SK-N-SH treated with all-trans-retinoic acid at 6 μM for 48 hours (cell line): ENCODE data around the gene TADA2A.
A peak's percentile ranks its signal among the peaks of the same experiment; 100 is the strongest.

Source experiments
- ATAC-seq: fragments of 200-7000 bp; cut with Tn5 transposase; 3 replicates; pipeline ENCODE4 v1.9.1; 2020; ENCODE audit warnings: mild to moderate bottlenecking, moderate library complexity
- ARNTL ChIP-seq: fragments of 450-650 bp; formaldehyde crosslinking; IDR thresholded peaks from 2 replicates; pipeline ENCODE4 v1.5.0; 2020; ENCODE audit warnings: low read depth, mild to moderate bottlenecking, moderate library complexity, borderline replicate concordance
- BACH2 ChIP-seq: fragments of 250-450 bp; sonication (Bioruptor Pico); IDR thresholded peaks from 2 replicates; pipeline ENCODE4 v1.9.0; 2021; ENCODE audit warnings: mild to moderate bottlenecking, borderline replicate concordance
- CSDC2 ChIP-seq: fragments of 250-450 bp; sonication (Bioruptor Pico); IDR thresholded peaks from 2 replicates; pipeline ENCODE4 v1.5.0; 2020; ENCODE audit warnings: mild to moderate bottlenecking, moderate library complexity
- CSRNP3 ChIP-seq: fragments of 250-450 bp; sonication (Bioruptor Pico); IDR thresholded peaks from 2 replicates; pipeline ENCODE4 v1.5.1; 2021; ENCODE audit warnings: mild to moderate bottlenecking, moderate library complexity
- GLIS3 ChIP-seq: fragments of 250-450 bp; sonication (Bioruptor Pico); IDR thresholded peaks from 2 replicates; pipeline ENCODE4 v1.5.0; 2020; ENCODE audit warnings: mild to moderate bottlenecking, moderate library complexity
- ISL1 ChIP-seq: fragments of 250-450 bp; sonication (Bioruptor Pico); IDR thresholded peaks from 2 replicates; pipeline ENCODE4 v2.1.2; 2022; ENCODE audit warnings: mild to moderate bottlenecking, moderate library complexity
- OSR1 ChIP-seq: fragments of 250-450 bp; sonication (Bioruptor Pico); IDR thresholded peaks from 2 replicates; pipeline ENCODE4 v1.8.0; 2022; ENCODE audit warnings: moderate library complexity, mild to moderate bottlenecking, inconsistent platforms
- PATZ1 ChIP-seq: fragments of 250-450 bp; sonication (Bioruptor Pico); IDR thresholded peaks from 2 replicates; pipeline ENCODE4 v1.8.0; 2020; ENCODE audit warnings: mild to moderate bottlenecking, moderate library complexity, borderline replicate concordance
- POU6F1 ChIP-seq: fragments of 250-450 bp; sonication (Bioruptor Pico); IDR thresholded peaks from 2 replicates; pipeline ENCODE4 v1.8.0; 2021; ENCODE audit warnings: low read depth, mild to moderate bottlenecking, moderate library complexity, borderline replicate concordance
- PPARA ChIP-seq: fragments of 250-450 bp; sonication (Bioruptor Pico); IDR thresholded peaks from 2 replicates; pipeline ENCODE4 v1.5.0; 2020; ENCODE audit warnings: mild to moderate bottlenecking, borderline replicate concordance
- RARB ChIP-seq: fragments of 250-450 bp; sonication (Bioruptor Pico); IDR thresholded peaks from 2 replicates; pipeline ENCODE4 v1.8.0; 2021; ENCODE audit warnings: mild to moderate bottlenecking, moderate library complexity
- TCF4 ChIP-seq: fragments of 250-450 bp; sonication (Bioruptor Pico); IDR thresholded peaks from 2 replicates; pipeline ENCODE4 v1.8.0; 2021; ENCODE audit warnings: mild to moderate bottlenecking, moderate library complexity, borderline replicate concordance
- TOX ChIP-seq: fragments of 250-450 bp; sonication (Bioruptor Pico); IDR thresholded peaks from 2 replicates; pipeline ENCODE4 v1.8.0; 2021; ENCODE audit warnings: mild to moderate bottlenecking, moderate library complexity, borderline replicate concordance
- TSHZ2 ChIP-seq: fragments of 250-450 bp; sonication (Bioruptor Pico); IDR thresholded peaks from 2 replicates; pipeline ENCODE4 v1.5.0; 2020; ENCODE audit warnings: mild to moderate bottlenecking, moderate library complexity
- ZC3H10 ChIP-seq: fragments of 250-450 bp; sonication (Bioruptor Pico); IDR thresholded peaks from 2 replicates; pipeline ENCODE4 v1.5.1; 2021; ENCODE audit warnings: mild to moderate bottlenecking, moderate library complexity
- ZFP3 ChIP-seq: fragments of 250-450 bp; sonication (Bioruptor Pico); IDR thresholded peaks from 2 replicates; pipeline ENCODE4 v1.5.0; 2020; ENCODE audit warnings: mild to moderate bottlenecking, moderate library complexity
- ZFP30 ChIP-seq: fragments of 450-650 bp; formaldehyde crosslinking; IDR thresholded peaks from 2 replicates; pipeline ENCODE4 v1.5.0; 2022; ENCODE audit warnings: mild to moderate bottlenecking, moderate library complexity
- ZNF70 ChIP-seq: fragments of 450-650 bp; formaldehyde crosslinking; IDR thresholded peaks from 2 replicates; pipeline ENCODE4 v1.5.0; 2020; ENCODE audit warnings: mild to moderate bottlenecking, moderate library complexity
- ZNF8 ChIP-seq: fragments of 450-650 bp; formaldehyde crosslinking; IDR thresholded peaks from 2 replicates; pipeline ENCODE4 v1.5.0; 2020; ENCODE audit warnings: mild to moderate bottlenecking, moderate library complexity

Gene TADA2A

GRCh38 chr17:37490022-37490587 is 83.4 kb downstream of the TADA2A start:
- no peak for TF ChIP-seq ZNF8 (CRISPR knock-in tag)
- no peak for TF ChIP-seq CSRNP3 (CRISPR knock-in tag)
- no peak for TF ChIP-seq ISL1 (CRISPR knock-in tag)
- no peak for TF ChIP-seq PPARA
- TF ChIP-seq TSHZ2 (CRISPR knock-in tag), result no peak
- no peak for TF ChIP-seq CSDC2
- no peak for TF ChIP-seq PATZ1
- no peak for TF ChIP-seq ZC3H10 (CRISPR knock-in tag)
- no peak for TF ChIP-seq OSR1
- no peak for TF ChIP-seq POU6F1 (CRISPR knock-in tag)
- TF ChIP-seq GLIS3, result no peak
- no peak for TF ChIP-seq ZNF70 (CRISPR knock-in tag)
- no peak for TF ChIP-seq ZFP3 (CRISPR knock-in tag)
- peak; percentile 15 for ATAC-seq

GRCh38 chr17:37490638-37491614 is 84.2 kb downstream of the TADA2A start:
- TF ChIP-seq RARB (CRISPR knock-in tag), result no peak
- no peak for TF ChIP-seq GLIS3
- no peak for TF ChIP-seq ARNTL (CRISPR knock-in tag)
- no peak for TF ChIP-seq CSRNP3 (CRISPR knock-in tag)
- TF ChIP-seq ZC3H10 (CRISPR knock-in tag), result no peak
- 0 out of 2 replicates have a peak, but pooled peaks have one; percentile 15 for TF ChIP-seq ISL1 (CRISPR knock-in tag)
- TF ChIP-seq, all 23 proteins: peak for 1
- ATAC-seq, result peak; percentile 68

- TF ChIP-seq ZNF70 (CRISPR knock-in tag), result no peak
- no peak for TF ChIP-seq ZFP3 (CRISPR knock-in tag)
- no peak for TF ChIP-seq TOX (CRISPR knock-in tag)
- TF ChIP-seq BACH2, result no peak
- no peak for TF ChIP-seq GLIS3
- no peak for TF ChIP-seq TSHZ2 (CRISPR knock-in tag)
- TF ChIP-seq ZFP30 (CRISPR knock-in tag), result no peak
- no peak for TF ChIP-seq ISL1 (CRISPR knock-in tag)
- TF ChIP-seq TCF4 (CRISPR knock-in tag), result no peak
- no peak for TF ChIP-seq CSRNP3 (CRISPR knock-in tag)
- TF ChIP-seq ARNTL (CRISPR knock-in tag), result no peak
- no peak for ATAC-seq
Observed at GRCh38 chr17:37492167-37492566, 85.5 kb downstream of the TADA2A start.
